HG02884 (cell line): ENCODE data around the gene SLC35F1.
"Not testable (repeated sequence)": the region's sequence is repeated elsewhere in the genome, so short reads cannot be mapped to it uniquely, and the experiment has no call there.

Source experiments
- ATAC-seq: cut with Tn5 transposase; IDR thresholded peaks from one replicate; pipeline ENCODE4 v1.9.1; 2021; ENCODE audit warnings: mild to moderate bottlenecking, moderate library complexity; ENCODE audit not compliant: unreplicated experiment

The SLC35F1 gene

GRCh38 chr6:117989086-117989485 is 82.0 kb downstream of the SLC35F1 start:
- no peak for ATAC-seq

- ATAC-seq, result no peak
These were observed 83.1 kb downstream of the SLC35F1 start for GRCh38 chr6:117990151-117990550.

- no peak for ATAC-seq
These were observed 85.8 kb downstream of the SLC35F1 start for GRCh38 chr6:117992856-117993255.

- no peak for ATAC-seq
These were observed 105.9 kb downstream of the SLC35F1 start for GRCh38 chr6:118012944-118013343.

GRCh38 chr6:118016532-118016931 is 109.5 kb downstream of the SLC35F1 start:
- no peak for ATAC-seq

- no peak for ATAC-seq
These were observed 110.3 kb downstream of the SLC35F1 start for GRCh38 chr6:118017301-118017848.

GRCh38 chr6:118023771-118024170 is 116.7 kb downstream of the SLC35F1 start:
- no peak for ATAC-seq

- ATAC-seq, result no peak
These were observed 122.9 kb downstream of the SLC35F1 start for GRCh38 chr6:118029967-118030366.

- ATAC-seq, result not testable (repeated sequence)
These were observed 130.4 kb downstream of the SLC35F1 start for GRCh38 chr6:118037479-118037878.

- no peak for ATAC-seq
These were observed 135.8 kb downstream of the SLC35F1 start for GRCh38 chr6:118042855-118043254.

GRCh38 chr6:118044275-118044674 is 137.2 kb downstream of the SLC35F1 start:
- ATAC-seq, result no peak

GRCh38 chr6:118054082-118054481 is 147.0 kb downstream of the SLC35F1 start:
- no peak for ATAC-seq

GRCh38 chr6:118061666-118062065 is 154.6 kb downstream of the SLC35F1 start:
- no peak for ATAC-seq

- no peak for ATAC-seq
These were observed 173.5 kb downstream of the SLC35F1 start for GRCh38 chr6:118080547-118080946.

GRCh38 chr6:118083711-118084110 is 176.6 kb downstream of the SLC35F1 start:
- ATAC-seq, result no peak

GRCh38 chr6:118085665-118086064 is 178.6 kb downstream of the SLC35F1 start:
- ATAC-seq, result no peak

GRCh38 chr6:118086159-118086558 is 179.1 kb downstream of the SLC35F1 start:
- no peak for ATAC-seq

- ATAC-seq, result no peak
These were observed 185.0 kb downstream of the SLC35F1 start for GRCh38 chr6:118092086-118092485.

GRCh38 chr6:118097576-118097975 is 190.5 kb downstream of the SLC35F1 start:
- ATAC-seq, result no peak

- ATAC-seq, result no peak
These were observed 193.7 kb downstream of the SLC35F1 start for GRCh38 chr6:118100717-118101116.

- ATAC-seq, result no peak
These were observed 194.2 kb downstream of the SLC35F1 start for GRCh38 chr6:118101220-118101619.

GRCh38 chr6:118101831-118102345 is 194.8 kb downstream of the SLC35F1 start:
- no peak for ATAC-seq

GRCh38 chr6:118102401-118102800 is 195.3 kb downstream of the SLC35F1 start:
- no peak for ATAC-seq
